Measurements from ENCODE around the gene TSPAN18. TPM values are rescaled to one million over a fixed set of nuclear protein-coding genes. Genes with fewer than 3 reads are reported as not detected.

The TSPAN18 gene
- total RNA-seq, 1 donor from 2014 or later: 25.7 TPM

DNA sequence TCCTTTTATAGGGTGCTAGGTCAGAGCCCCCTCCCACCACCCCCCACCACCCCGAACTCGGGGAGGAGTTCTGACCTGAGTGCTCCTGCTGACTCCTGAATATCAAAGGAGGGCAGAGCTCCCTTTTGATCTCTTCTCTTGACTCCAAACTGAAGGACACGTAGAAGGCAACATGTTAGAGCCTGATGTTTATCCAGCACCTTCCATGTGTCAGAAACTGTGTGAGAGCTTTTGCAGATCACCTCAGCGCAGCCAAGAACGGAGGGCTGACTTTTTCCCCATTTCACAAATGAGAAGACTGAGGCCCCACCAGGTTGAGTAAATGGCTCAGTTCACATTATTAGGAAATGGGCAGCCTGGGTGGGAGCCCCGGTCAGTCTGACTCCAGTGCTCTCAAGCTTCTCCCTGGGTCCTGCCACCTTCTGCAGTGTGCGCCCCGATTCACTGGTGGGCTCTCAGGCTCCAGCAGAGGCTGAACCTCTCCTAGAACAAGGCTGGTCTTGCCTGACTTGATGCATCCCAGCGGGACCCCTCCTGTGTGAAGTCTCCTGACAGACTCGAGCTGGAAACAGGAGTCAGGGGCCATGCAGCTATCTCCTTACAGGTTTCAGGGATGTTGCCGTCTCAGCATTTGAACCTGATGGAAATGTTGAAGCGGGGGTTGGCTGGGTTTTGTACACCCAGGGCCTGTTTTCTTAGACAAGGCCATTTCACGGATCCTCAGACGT, 98.5 kb downstream of the TSPAN18 start:
- no peak for DNase-seq (ENCODE audit: low spot score, unreplicated experiment)
- Mint-ChIP-seq H3K27ac (no peak overlapping the region), H3K27me3 (no peaks in the 10 kb centered on the region), H3K36me3 (ENCODE audit: insufficient read depth) (peaks cover 2% of the 10 kb centered on the region), H3K9me3 (ENCODE audit: low read depth) (no peaks in the 10 kb centered on the region), H3K4me3 (ENCODE audit: low read depth) (no peak overlapping the region), H3K4me1 (ENCODE audit: low read depth) (peaks cover 16% of the 10 kb centered on the region)
- TF ChIP-seq, protein P1, sequence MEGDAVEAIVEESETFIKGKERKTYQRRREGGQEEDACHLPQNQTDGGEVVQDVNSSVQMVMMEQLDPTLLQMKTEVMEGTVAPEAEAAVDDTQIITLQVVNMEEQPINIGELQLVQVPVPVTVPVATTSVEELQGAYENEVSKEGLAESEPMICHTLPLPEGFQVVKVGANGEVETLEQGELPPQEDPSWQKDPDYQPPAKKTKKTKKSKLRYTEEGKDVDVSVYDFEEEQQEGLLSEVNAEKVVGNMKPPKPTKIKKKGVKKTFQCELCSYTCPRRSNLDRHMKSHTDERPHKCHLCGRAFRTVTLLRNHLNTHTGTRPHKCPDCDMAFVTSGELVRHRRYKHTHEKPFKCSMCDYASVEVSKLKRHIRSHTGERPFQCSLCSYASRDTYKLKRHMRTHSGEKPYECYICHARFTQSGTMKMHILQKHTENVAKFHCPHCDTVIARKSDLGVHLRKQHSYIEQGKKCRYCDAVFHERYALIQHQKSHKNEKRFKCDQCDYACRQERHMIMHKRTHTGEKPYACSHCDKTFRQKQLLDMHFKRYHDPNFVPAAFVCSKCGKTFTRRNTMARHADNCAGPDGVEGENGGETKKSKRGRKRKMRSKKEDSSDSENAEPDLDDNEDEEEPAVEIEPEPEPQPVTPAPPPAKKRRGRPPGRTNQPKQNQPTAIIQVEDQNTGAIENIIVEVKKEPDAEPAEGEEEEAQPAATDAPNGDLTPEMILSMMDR (IDR thresholded peaks at IDR 0.05; ENCODE audit: unreplicated experiment): no peak

DNA sequence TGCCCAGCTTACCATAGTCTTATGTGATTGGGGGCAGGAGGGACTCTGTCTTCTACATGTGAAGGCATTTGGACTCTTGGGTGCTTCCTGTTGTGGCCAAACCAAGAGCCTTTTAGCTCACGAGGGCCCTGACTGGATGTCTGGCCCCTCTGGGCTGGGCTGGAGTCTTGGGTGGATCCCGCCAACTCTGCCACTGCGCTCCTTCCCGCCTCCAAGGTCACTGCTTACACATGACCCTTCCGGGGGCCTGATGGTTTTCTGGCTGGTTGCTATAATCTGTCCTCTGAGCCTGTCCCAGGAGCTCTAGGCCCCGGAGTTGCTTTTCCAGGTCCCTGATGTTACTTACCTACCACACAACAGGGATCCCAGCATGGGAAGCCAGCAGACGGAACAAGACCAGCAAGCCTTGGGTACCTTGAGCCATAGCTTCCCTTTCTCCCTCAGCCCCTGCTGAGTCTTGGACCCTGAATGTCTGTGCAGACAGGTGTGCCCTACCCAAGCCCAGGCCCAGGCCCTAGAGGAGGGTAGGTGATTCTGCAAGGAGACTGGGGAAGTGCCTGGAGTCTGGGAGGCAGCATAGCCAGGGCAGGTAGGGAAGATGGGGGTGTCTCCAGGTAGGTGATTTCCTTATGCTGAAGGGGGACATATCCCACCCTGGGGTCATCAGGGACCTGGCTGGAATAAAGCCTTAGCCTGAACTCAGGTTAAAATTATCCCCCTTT, 100.3 kb downstream of the TSPAN18 start:
- H3K27ac Mint-ChIP-seq: peak overlapping the region; percentile 14
- DNase-seq (ENCODE audit: low spot score, unreplicated experiment): no peak
- no peaks in the 10 kb centered on the region for H3K9me3 Mint-ChIP-seq (ENCODE audit: low read depth)
- TF ChIP-seq, protein P1 (IDR thresholded peaks at IDR 0.05; ENCODE audit: unreplicated experiment): no peak
- peaks cover 18% of the 10 kb centered on the region for H3K4me1 Mint-ChIP-seq (ENCODE audit: low read depth)
- peaks cover 1% of the 10 kb centered on the region for H3K36me3 Mint-ChIP-seq (ENCODE audit: insufficient read depth)
- H3K27me3 Mint-ChIP-seq: no peaks in the 10 kb centered on the region
- H3K4me3 Mint-ChIP-seq (ENCODE audit: low read depth): no peak overlapping the region

DNA sequence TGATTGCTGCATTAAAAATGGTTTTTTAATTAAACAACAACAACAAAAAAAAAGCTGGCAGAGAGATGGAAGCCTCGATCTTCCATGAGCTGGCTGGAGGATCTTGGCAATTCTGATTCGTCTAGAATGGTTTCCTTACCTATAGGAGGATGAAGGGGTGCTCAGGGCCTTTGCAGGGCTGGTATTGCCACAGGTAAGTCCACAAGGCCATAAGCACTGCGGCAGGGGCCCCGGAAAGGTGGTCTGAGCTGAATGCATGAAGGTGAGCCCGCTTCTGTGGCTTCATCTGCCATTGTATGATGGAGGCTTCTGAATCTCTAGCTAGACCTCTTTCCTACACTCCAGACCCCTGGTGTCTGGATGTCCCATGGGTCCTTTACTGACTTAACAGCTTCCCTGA, 101.5 kb downstream of the TSPAN18 start:
- H3K27me3 Mint-ChIP-seq: no peaks in the 10 kb centered on the region
- H3K9me3 Mint-ChIP-seq (ENCODE audit: low read depth): no peaks in the 10 kb centered on the region
- no peak overlapping the region for H3K4me3 Mint-ChIP-seq (ENCODE audit: low read depth)
- peaks cover 18% of the 10 kb centered on the region for H3K4me1 Mint-ChIP-seq (ENCODE audit: low read depth)
- peak overlapping the region; percentile 78 for H3K27ac Mint-ChIP-seq
- DNase-seq (ENCODE audit: low spot score, unreplicated experiment): no peak
- TF ChIP-seq, protein P1 (IDR thresholded peaks at IDR 0.05; ENCODE audit: unreplicated experiment): no peak
- peaks cover 1% of the 10 kb centered on the region for H3K36me3 Mint-ChIP-seq (ENCODE audit: insufficient read depth)

DNA sequence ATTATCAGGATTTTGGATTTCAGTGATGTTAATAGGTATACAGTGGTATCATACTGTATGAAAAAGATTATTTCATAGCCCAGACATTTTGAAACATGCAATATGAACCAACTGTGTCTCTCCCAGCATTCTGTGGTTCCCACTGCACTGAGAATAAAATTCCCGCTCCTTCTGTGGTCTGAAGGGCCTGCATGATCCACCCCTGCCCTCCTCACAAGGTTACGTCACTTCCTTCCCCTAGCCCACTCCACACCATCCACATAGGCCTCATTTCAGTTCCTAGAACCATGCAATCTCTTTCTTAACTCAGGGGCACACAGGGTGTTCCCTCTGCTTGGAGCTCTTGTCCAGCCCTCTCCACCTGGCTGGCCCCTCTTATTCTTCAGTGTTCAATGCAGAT, 103.1 kb downstream of the TSPAN18 start:
- Mint-ChIP-seq H3K27me3 (no peaks in the 10 kb centered on the region), H3K9me3 (ENCODE audit: low read depth) (no peaks in the 10 kb centered on the region), H3K27ac (no peak overlapping the region), H3K4me1 (ENCODE audit: low read depth) (peaks cover 20% of the 10 kb centered on the region), H3K36me3 (ENCODE audit: insufficient read depth) (peaks cover 1% of the 10 kb centered on the region), H3K4me3 (ENCODE audit: low read depth) (no peak overlapping the region)
- DNase-seq (ENCODE audit: low spot score, unreplicated experiment): no peak
- TF ChIP-seq, protein P1 (IDR thresholded peaks at IDR 0.05; ENCODE audit: unreplicated experiment): no peak

DNA sequence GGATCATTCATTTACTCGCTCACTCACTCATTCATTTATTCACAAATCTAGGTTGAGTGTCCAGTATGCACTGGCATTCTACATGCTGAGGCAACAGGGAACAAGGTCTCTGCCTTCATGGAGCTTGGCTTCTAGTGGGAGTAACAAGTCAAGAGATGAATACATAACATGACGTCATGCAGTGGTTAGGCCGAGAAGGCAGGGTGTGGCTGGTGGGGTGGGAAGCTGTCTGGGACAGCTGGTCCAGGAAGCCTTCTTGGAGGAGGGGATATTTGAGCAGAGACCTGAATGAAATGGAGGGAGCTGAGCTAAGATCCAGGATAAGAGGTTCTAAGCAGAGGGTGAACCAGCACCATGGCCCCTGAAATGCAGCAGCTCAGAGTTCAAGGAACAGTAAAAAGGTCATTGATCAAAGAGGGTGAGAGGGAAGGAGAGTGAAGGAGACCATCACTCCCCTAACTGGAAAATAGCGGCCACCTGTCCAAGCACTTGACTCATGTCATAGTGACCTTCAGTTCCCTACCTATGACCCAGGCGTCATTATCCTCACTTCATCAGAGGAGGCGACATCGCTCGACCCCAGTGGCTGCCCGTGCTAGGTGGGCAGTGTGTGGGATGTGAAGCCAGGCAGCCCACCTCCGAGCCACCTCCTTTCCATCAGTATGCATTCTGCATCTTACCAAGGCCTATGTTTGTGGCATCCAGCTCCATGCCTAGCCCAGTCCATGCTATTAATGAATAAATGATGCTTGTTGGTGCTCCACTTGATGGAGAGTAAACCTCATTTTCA, 105.0 kb downstream of the TSPAN18 start:
- H3K4me1 Mint-ChIP-seq (ENCODE audit: low read depth): peaks cover 29% of the 10 kb centered on the region
- no peaks in the 10 kb centered on the region for H3K9me3 Mint-ChIP-seq (ENCODE audit: low read depth)
- no peak overlapping the region for H3K27ac Mint-ChIP-seq
- DNase-seq (ENCODE audit: low spot score, unreplicated experiment): no peak
- no peaks in the 10 kb centered on the region for H3K27me3 Mint-ChIP-seq
- H3K36me3 Mint-ChIP-seq (ENCODE audit: insufficient read depth): peaks cover 1% of the 10 kb centered on the region
- H3K4me3 Mint-ChIP-seq (ENCODE audit: low read depth): no peak overlapping the region
- TF ChIP-seq, protein P1 (IDR thresholded peaks at IDR 0.05; ENCODE audit: unreplicated experiment): no peak
